ENCODE measurements around the gene PTH2R.
"Not testable (repeated sequence)": the region's sequence is repeated elsewhere in the genome, so short reads cannot be mapped to it uniquely, and the experiment has no call there.

DNA sequence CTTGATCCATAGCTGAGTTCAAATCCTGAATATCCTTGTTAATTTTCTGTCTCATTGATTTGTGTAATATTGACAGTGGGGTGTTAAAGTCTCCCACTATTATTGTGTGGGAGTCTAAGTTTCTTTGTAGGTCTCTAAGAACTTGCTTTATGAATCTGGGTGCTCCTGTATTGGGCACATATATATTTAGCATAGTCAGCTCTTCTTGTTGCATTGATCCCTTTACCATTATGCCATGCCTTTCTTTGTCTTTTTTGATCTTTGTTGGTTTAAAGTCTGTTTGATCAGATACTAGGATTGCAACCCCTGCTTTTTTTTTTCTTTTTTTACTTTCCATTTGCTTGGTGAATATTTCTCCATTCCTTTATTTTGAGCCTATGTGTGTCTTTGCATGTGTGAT is 116.5 kb downstream of the PTH2R start:
- TF ChIP-seq, protein P1, sequence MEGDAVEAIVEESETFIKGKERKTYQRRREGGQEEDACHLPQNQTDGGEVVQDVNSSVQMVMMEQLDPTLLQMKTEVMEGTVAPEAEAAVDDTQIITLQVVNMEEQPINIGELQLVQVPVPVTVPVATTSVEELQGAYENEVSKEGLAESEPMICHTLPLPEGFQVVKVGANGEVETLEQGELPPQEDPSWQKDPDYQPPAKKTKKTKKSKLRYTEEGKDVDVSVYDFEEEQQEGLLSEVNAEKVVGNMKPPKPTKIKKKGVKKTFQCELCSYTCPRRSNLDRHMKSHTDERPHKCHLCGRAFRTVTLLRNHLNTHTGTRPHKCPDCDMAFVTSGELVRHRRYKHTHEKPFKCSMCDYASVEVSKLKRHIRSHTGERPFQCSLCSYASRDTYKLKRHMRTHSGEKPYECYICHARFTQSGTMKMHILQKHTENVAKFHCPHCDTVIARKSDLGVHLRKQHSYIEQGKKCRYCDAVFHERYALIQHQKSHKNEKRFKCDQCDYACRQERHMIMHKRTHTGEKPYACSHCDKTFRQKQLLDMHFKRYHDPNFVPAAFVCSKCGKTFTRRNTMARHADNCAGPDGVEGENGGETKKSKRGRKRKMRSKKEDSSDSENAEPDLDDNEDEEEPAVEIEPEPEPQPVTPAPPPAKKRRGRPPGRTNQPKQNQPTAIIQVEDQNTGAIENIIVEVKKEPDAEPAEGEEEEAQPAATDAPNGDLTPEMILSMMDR (IDR thresholded peaks at IDR 0.05) = not testable (repeated sequence)
- not testable (repeated sequence) for TF ChIP-seq POLR2A (IDR thresholded peaks at IDR 0.05)
